ENCODE measurements around the gene SLC16A12. TPM values are rescaled to one million over a fixed set of nuclear protein-coding genes. Genes with fewer than 3 reads are reported as not detected.

The SLC16A12 gene
- total RNA-seq, 4 donors from 2014 or later = 0.72 to 5.8 (median 3.0) TPM

GRCh38 chr10:89481662-89482061 lies 53.7 kb downstream of the SLC16A12 start:
- peak; percentile 72 for ATAC-seq (ENCODE audit: low FRiP score)
- DNase-seq (ENCODE audit: low spot score) = no peak
- TF ChIP-seq CTCF (IDR thresholded peaks at IDR 0.05) = no peak

- TF ChIP-seq CTCF (IDR thresholded peaks at IDR 0.05) = no peak
- ATAC-seq (ENCODE audit: low FRiP score) = no peak
- no peak for DNase-seq (ENCODE audit: low spot score)
These were observed 55.5 kb downstream of the SLC16A12 start for GRCh38 chr10:89479771-89480446.

GRCh38 chr10:89478739-89479654 lies 56.4 kb downstream of the SLC16A12 start:
- DNase-seq (ENCODE audit: low spot score) = no peak
- ATAC-seq (ENCODE audit: low FRiP score) = peak; percentile 51
- TF ChIP-seq CTCF (IDR thresholded peaks at IDR 0.05) = no peak

GRCh38 chr10:89478085-89478738 lies 57.2 kb downstream of the SLC16A12 start:
- DNase-seq (ENCODE audit: low spot score) (no peak), ATAC-seq (ENCODE audit: low FRiP score) (no peak)
- no peak for TF ChIP-seq CTCF (IDR thresholded peaks at IDR 0.05)

- no peak for ATAC-seq (ENCODE audit: low FRiP score)
These were observed 59.2 kb downstream of the SLC16A12 start for GRCh38 chr10:89476150-89476549.

GRCh38 chr10:89475591-89475998 lies 59.8 kb downstream of the SLC16A12 start:
- ATAC-seq (ENCODE audit: low FRiP score) = no peak
- TF ChIP-seq CTCF (IDR thresholded peaks at IDR 0.05) = no peak
- no peak for DNase-seq (ENCODE audit: low spot score)

More at GRCh38 chr10:89476150-89476549, 59.2 kb downstream of the SLC16A12 start:
- no peak for DNase-seq (ENCODE audit: low spot score)
- TF ChIP-seq CTCF (IDR thresholded peaks at IDR 0.05) = no peak
